ENCODE results near the gene PRR11.

- no peak for TF ChIP-seq CTCF (conservative IDR thresholded peaks at IDR 0.05)
- TF ChIP-seq EZH2 (IDR thresholded peaks at IDR 0.05; ENCODE audit: low read depth), result no peak
These were observed 43.9 kb downstream of the PRR11 start for GRCh38 chr17:59199398-59199797.
